HG03280 (cell line): ENCODE results near the gene LMF1.

Experiments
- ATAC-seq: cut with Tn5 transposase; IDR thresholded peaks from one replicate; pipeline ENCODE4 v1.9.1; 2021; ENCODE audit warnings: mild to moderate bottlenecking, moderate library complexity; ENCODE audit not compliant: unreplicated experiment

The LMF1 gene

DNA sequence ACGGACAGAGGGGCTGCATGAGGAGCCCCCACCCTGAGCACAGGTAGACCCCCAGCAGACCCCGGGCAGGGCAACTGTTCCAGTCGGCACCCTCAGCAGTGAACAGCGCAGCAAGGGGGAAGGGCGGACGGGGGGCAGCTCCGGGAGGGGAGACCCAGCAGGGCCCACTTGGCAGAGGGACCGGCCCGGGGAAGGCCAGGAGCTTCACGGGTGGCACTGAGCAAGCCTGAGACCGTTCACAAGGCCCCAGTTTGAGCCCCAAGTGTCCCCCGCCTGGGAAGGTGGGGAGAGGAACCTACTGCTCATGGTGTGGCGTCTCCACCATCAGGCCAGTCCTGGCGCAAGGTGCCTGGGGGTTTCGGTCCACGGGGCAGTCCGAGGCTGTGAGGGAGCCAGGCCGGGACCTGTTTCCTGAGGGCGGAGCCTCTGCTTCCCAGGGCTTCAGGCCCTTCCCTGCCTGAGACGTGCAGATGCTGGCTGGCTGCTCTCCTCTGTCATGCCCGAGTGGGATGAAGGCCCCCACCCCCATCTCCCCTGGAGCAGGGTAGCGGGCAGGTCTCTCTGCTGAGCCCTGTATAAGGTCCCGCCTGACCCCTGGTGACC is 115.9 kb downstream of the LMF1 start:
- no peak for ATAC-seq

DNA sequence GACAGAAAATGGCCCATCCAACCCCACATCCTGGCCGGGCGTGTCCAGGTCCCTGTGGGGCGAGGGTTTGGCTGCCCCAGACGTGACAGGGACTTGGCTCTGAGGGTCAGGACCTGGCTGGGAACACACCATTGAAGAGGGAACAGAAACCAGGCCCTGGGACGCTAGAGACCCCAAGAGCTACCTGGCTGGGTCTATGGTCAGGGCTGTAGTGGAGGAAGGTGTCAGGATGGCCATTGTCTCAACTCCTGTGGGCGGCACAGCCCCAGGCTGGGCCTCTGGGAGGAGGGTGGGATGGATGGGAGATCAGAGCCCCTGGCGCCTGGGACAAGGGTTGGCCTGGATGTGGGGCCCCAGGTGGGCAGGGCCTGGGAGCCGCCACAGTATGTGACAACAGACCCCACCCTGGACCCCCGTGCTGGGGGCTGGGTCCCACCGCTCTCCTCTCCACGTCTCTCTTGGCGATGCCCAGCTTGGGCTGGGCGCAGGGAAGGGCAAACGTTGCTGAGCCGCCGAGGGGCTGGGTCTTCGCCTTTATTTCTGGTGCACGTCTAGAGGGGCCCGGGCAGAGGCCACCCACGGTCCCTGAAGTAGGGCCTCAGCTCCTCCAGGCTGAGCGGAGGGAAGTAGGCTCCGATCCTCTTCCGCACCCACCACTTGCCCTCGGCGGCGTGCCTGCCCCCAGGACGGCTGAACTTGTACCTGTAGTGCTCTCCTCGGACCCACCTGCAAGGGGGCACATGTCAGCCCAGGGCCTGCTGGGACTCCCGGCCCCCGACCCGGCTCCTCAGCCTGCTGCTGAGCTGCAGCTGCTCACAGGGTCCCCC is 116.6 kb downstream of the LMF1 start:
- no peak for ATAC-seq

DNA sequence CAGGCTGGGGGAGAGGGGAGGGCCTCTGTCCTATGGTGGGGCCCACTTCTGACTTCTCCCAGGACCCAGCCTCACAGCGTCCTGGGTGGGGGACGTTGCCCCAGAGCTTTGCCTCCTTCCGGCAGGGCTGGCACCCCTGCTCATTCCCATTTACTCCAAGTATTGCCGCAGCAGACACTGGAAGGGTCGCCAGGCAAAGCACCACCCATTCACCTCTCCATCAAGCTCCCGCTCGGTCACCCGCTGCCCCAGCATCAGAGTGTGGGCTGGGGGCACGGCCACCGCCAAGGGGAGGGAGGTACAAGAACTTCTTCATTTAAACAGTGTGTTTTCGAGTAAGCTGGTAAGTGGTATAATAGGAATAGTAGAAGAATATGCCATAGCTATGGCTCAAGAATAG is 117.5 kb downstream of the LMF1 start:
- no peak for ATAC-seq

DNA sequence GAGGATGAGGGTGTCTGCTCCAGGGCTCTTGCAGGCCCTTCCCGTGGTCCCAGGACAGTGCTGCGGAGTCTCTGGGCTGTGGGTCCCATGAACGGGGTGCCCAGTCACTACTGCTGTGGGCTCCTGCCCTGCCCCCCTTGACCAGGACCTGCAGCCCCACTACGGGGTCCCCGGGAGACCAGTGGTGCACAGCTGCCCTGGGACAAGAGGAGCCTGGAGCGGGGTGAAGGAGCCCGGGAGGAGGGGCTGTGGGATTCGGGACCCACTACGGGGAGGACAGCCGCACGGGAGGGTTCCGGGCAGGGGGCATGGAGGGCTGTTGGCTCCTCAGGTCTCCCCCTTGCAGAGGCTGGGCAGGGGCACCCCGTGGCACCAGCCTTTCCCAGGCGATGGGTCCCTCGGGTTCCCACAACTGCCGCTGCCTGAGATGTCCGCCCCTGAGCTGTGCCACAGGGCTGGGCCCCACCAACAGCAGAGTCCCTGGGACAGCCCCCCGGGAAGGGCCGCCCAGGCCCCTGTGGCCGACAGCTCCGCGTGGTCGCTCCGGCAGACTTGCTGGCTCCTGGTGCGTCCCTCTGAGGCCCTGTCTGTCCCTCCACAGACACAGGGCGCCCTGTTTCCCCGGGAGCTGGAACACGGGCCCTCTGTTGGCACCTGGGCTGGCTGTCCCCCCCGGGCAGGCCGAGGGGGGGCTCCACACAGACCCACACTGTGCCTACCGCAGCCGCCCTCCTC is 118.2 kb downstream of the LMF1 start:
- ATAC-seq = no peak

DNA sequence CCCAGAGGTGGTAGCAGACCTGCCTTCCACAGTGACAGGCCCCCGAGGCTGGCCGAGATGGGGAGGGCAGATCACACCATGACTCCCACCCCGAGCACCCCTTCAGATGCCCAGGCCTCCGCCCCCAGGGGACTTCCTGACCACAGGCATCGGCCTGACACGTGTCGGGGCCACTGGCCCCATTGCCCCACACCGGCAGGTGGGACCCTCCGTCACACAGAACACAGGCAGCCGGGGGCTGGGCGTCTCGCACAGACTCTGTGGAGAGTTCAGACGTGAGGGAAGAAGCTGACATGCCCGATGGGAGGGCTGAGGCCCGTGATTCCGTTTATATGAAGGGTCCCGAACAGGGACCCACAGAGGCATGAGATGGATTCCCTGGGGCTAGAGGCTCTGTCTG is 118.9 kb downstream of the LMF1 start:
- no peak for ATAC-seq

DNA sequence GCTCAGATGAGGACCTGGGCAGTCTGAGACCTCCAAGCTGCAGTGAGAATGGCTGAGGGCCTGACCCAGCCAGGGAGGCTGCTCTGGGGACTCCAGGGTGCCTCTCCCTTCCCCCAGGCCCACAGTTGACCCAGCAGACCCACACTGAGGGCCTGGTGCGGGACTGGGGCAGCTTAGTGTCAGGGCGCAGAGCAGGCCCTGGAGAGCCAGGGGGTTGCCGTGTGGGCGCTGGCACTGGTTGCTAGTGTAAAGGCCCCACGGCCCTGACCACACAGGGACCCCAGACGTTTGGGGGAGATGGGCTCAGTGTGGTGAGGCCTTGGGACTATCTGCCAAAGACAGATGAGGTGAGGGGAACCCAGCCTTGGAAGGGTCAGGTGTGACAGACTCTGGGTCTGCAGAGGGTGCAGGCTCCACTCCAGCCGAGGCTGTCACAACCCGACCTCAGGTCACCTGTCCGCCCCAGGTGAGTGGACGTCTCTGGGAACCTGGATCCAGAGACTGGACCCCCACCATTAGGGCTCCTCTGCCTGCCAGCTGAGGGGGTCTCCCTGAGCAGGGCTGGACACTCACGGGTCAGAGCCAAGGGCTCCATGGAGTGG is 119.5 kb downstream of the LMF1 start:
- ATAC-seq = no peak

DNA sequence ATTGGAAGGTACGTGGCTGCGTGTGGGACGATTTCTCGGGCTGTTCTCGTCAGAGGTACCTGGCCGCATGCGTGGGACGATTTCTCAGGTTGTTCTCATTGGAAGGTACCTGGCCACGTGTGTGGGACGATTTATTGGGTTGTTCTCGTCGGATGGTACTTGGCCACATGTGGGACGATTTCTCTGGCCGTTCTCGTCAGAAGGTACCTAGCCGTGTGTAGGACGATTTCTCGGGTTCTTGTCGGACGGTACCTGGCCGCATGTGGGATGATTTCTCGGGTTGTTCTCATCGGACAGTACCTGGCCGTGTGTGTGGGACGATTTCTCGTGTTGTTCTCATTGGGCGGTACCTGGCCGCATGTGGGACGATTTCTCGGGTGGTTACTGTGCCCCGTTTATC is 120.1 kb downstream of the LMF1 start:
- ATAC-seq = no peak

DNA sequence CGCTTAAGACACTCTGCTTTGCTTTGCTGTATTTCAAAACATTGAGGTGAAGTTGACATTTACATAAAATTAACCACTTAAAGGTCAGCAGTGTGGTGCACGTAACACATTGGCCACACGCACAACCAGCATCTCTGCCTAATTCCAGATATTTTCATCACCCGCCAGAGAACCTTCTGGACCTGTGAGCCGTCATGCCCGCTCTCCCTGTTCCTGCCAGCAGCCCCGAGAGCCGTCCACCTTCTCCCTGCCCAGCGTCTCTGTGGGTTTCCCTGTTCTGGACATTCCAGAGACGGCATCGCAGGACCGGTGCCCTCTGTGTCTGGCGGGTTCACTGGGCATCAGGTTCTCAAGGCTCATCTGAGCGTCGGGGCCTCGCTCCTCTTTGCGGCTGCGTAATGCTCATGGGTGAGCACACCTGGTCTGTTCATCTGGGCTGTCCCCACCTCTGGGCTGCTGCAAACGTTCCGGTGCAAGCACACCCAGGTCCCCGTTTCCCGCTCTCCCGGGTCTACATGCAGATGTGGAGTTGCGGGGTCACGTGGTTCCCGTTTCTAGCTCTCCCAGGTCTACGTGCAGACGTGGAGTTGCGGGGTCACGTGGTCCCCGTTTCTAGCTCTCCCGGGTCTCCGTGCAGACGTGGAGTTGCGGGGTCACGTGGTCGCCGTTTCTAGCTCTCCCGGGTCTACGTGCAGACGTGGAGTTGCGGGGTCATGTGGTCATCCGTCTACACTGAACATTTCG is 122.1 kb downstream of the LMF1 start:
- no peak for ATAC-seq

DNA sequence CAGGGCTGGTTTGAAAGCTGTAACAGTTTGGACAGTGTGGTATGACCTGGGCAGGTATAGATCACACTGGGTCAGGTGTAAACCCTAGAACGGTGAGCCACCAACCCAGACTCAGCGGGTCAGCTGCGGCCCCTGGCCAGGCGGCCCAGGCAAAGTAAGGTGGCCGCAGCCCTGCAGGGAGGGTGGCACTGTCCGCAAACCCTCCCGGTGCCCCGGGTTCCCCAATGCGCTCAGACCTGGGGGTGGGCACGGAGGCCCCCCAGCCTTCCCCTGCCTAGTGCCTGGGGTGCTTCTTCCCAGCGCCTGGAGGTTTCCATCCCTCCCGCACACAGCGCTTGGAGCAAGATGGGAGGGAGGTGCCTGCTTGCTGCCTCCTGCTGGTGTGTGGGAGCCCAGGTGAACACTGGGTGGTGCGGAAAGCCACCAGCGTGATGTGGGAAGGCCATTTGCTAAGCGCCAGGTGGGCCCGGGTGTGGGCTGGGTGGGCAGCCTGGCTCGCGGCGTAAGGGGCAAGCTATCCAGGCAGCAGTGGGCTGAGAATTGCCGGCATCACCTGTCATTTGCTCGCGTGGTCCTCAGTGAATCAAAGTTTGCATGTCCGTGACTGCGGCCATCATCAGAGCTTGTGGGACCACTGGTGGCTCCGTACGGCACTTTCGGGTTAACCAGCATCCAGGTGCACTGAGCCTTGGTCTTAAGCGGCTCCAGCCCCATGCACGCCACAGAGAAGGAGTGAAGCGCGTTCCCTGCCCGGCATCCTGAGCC is 122.9 kb downstream of the LMF1 start:
- ATAC-seq = no peak

DNA sequence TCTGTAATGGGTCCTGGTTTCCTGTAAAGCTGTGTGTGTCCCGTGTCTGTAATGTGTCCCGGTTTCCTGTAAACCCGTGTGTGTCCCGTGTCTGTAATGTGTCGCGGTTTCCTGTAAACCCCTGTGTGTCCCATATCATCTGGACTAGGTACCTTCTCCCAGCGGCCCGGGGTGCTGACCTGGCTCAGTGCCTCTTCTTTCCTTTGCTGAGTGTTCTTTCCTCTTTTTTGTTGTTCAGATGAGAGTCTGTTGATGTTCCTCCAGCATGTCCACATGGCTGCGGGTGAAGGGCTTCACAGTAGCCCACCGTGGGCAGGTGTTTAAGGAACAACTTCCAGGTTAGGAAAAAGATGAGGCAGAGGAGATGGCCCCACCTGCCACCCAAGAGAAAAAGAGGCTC is 123.6 kb downstream of the LMF1 start:
- ATAC-seq = no peak

DNA sequence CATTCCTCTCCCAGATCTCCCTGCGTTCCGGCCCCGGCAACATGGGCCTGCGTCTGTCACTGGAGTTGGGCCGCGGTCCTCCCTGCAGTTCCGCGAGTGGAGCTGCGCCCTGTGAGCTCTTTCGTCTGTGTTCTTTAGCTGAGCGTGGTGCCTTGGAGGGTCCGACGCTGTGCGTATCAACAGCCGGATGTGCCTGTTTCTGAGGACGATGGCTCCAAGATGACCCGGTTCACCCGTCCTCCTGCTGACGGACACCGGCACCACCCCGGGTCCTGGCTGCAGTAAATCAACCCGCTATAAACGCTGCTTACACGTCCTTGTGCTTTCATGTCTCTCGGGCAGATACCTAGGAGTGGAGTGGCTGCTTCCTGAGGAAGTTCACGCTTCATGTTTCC is 125.4 kb downstream of the LMF1 start:
- ATAC-seq = no peak

DNA sequence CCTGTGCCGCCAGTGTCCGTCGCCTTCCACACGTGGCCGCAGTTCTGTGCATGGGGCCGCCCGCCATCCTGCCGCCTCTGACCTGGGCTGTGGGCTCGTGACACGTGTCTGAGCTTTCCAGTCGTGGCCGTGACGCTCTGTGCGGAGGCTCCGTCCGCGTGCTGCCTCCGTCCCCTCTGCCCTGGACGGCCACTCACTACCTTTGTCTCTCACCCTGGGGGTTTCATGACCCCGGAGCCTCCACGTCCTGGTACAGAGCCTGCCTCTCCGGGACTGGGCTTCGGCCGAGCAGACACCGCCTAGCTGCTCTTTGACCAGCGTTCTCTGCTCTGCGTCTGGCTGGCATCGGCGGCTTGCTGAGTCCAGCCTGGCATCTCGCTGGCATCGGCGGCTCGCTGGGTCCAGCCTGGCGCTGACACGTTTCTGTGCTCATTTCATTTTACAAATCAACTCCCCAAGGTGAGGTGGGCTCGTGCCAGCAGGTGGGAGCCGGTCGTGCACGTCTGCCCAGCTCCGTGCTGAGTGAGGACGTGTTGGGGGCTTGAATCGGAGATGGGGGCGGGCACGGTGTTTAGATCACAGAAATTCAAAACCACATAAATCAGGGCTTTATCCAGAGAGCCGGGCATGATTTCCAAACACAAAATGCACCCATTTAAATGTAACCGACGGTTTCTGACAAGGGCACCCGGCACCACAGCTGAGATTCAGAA is 126.0 kb downstream of the LMF1 start:
- ATAC-seq = no peak

DNA sequence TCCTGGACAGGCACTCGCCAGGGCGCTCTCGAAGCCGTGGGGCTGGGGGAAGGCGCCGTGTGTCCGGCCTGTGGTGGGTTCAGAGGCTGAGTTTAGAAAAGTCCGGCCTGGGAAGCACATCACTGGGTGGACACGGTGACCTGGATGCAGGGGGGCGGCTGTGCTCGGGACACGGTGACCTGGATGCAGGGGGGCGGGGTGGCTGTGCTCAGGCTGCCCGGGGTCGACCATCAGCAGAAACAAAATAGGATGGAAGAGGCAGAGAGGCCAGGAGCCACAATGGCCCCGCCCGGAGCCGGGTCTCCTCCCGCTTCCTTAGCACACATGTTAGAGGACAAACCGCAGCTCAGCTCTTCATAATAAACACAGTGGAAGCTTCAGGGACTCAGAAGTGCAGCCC is 127.0 kb downstream of the LMF1 start:
- no peak for ATAC-seq

DNA sequence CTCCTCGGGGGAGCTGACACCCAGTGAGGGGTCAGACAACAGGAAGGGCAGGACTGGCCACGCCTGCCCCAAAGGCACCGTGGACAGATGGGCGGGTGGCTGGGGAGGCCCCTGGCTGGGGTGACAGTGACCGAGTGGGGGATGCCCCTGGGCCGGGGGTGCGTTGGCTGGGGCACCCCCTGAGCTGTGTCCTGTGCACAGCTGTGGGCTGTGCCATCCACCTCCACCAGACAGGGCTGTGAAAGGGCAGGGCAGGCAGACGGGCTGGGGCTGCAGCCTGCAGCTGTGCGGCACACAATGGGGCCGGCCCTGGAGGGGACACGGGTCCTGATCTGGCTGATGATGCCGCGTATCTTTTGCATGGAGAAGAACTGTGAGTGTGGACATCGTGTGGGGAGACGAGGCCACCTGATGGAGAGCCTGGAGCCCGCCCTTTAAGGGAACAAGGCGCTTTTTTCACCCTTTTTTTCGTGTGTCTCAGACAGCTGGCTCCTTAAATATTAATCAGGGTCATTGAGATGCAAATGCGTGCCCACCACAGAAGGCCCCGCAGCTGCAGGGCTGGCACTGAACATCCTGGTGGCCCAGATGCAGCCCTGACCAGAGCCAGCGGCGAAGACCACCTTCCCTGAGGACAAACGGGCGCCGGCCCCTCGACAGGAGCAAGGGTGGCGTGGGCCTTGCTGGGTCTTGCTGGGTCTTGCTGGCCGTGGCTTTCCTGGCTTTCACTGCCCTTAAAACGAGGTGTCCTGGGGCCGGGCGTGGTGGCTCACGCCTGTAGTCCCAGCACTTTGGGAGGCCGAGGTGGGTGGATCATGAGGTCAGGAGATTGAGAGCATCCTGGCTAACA is 127.8 kb downstream of the LMF1 start:
- ATAC-seq = no peak

DNA sequence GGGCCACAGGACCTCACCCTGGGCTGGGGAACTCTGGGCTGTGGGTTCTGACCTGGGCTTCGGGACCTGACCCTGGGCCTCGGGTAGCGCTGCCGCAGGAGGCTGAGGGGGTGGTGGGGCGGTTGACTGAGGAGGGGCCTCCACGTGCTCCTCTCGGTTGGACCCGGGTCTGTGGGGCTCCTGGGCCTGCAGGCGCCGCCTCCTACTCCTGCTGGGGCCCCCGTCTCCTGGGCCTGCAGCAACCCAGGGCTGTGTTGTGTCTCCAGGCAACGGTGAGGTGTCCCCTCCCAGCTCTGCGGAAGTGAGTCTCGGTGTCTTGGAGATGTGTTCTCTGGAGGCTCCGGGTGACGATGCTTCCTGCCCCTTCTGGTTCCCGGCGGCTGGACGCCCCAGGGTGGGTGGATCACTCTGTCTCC is 128.7 kb downstream of the LMF1 start:
- ATAC-seq = no peak

DNA sequence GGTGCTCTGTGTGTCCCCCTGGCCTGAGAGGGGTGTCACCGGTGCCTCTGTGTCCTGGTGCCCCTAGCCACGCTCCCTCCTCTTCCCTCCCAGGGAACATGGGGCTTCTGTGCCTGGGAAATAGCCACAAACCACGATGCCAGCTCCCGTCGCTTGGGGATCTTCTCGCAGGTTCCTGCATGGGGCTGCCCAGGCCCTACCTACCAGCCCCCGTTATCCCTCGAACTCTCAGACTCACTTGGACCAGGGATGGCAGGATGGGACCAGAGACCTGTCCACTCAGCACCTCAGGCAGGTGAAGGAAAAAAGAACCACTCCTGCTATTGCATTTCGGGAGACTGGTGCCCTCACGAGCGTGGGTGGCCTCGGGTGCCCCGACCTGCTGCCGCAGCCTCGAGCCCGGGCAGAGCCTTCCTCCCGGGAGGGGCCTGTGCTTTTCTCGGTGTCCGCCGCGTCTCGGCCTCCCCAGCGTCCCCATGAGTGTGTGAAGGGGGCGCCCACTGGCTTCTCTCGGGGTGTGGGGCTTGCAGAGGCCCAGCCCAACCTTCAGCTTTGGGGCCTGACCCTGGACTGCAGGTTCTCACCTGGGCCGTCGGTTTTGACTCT is 129.2 kb downstream of the LMF1 start:
- no peak for ATAC-seq

DNA sequence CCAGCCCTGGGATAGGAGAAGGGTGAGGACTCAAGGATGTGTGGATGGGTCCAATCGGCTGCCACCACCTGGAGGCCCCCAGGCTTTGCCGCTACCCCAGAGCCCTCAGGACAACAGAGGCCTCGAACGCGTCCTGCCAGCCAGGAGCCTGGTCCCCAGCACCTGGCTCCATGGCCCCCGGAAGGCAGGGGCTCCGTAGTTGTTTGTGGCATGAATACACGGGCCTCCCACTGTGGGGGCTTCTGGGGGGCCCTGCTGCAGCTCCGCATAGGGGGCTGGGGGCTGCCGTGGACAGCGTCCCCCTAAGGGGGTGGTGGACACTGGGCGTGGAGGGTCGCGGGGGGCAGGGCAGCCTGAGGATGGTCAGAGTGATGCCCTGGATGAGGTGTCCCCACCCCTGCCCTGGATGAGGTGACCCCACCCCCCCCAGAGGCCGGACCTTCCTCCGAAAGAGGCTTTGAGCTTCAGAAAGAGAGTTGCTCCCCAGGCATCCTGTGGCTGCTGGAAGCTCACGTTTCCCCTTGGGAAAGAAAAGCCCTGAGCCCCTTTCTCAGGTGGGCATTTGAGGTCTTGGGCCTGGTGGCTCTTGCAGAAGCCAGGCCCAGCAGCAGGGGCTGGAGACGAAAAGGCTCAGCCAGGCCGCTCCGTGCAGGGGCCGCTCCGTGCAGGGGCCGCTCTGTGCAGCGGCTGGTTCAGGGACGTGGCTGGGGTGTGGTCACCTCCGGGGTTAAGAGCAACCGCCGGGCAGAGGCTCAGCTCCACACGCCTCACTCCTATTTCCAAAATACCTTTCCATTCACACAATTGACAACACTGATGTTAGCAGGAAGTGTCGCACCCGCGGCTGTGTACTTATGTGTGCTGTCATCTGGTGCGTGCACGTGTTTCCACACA is 130.0 kb downstream of the LMF1 start:
- no peak for ATAC-seq
